HG03378 (cell line): ENCODE results near the gene ABI2.
"Not testable (repeated sequence)": the region's sequence is repeated elsewhere in the genome, so short reads cannot be mapped to it uniquely, and the experiment has no call there.

Source experiments
- ATAC-seq: cut with Tn5 transposase; IDR thresholded peaks from one replicate; pipeline ENCODE4 v1.9.1; 2021; ENCODE audit warnings: mild to moderate bottlenecking, moderate library complexity; ENCODE audit not compliant: unreplicated experiment

ABI2 gene

GRCh38 chr2:203418271-203418670 lies 90.1 kb downstream of the ABI2 start:
- no peak for ATAC-seq

GRCh38 chr2:203427061-203427460 lies 98.9 kb downstream of the ABI2 start:
- no peak for ATAC-seq

DNA sequence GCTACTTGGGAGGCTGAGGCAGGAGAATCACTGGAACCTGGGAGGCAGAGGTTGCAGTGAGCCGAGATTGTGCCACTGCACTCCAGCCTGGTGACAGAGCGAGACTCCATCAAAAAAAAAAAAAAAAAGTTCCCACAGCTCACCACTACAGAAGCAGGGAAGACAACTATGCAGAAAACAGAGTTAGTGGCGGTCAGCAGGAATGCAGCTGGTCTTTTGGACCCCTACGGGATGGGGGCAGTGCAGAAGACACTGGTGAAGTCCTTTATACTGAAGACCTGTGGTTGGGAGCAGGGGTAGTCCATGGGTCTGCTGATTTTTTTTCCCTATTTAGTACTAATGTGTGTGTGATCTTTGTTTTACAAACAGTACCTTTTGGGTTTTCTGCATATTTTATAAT lies 101.4 kb downstream of the ABI2 start:
- ATAC-seq: not testable (repeated sequence)

- ATAC-seq: no peak
These were observed 103.4 kb downstream of the ABI2 start for GRCh38 chr2:203431391-203432185.

GRCh38 chr2:203432811-203433210 lies 104.6 kb downstream of the ABI2 start:
- ATAC-seq: no peak

DNA sequence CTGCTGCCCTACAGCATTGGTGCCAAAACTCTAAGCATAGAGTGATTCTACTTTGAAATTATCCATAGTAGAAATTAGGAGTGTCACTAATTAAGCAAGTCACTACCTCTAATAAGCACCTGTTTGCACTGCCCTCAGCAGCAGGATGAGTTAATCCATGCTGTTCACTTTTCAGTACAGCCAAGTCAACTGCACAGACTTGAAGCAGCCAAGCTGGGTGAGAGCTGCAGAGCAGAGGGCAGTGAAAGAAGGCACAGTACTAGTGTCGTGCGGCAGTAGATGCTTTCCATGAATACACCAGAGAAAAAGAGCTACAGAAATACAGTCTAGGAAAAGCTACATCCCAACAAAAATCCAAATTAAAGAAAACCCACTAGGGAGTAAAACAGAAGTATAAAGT lies 108.3 kb downstream of the ABI2 start:
- ATAC-seq: no peak

DNA sequence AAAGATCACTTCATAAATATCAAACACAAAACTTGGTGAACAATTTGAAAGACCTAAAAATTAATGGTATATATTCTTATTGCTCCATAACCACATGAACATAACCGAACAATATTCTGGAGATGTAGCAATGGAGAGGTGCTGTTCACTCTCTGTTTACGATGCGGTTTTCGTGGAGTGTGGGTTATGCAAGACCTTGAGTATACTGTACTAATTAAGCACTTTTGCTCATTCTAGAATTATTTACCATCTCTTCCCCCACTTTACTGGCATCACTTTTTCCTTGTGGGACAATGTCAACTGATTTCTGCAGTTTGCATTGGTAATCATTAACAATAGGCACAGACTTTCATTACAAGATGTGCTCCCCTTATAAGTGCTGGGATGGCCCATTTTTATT lies 109.3 kb downstream of the ABI2 start:
- ATAC-seq: no peak

- no peak for ATAC-seq
These were observed 110.3 kb downstream of the ABI2 start for GRCh38 chr2:203438528-203438927.

GRCh38 chr2:203440671-203441070 lies 112.5 kb downstream of the ABI2 start:
- no peak for ATAC-seq

GRCh38 chr2:203441463-203441862 lies 113.3 kb downstream of the ABI2 start:
- no peak for ATAC-seq

DNA sequence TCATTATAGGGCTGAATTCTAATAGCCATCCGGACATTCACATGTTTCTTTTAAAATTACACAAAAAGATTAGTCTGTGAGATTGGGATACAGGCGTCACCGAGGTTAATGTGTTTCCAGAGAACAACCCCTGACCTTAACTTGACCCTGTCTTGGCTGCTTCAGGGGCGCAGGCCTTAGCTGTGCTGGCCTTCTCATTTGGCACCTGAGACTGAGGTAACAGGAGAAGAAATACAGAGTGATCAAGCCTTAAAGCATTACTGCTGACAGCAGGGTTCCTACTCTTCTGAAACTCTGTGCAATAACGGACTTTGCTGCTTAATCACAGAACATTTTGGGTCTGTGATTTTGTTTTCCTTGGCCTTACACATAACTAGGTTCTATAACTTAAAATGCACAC lies 114.3 kb downstream of the ABI2 start:
- no peak for ATAC-seq

DNA sequence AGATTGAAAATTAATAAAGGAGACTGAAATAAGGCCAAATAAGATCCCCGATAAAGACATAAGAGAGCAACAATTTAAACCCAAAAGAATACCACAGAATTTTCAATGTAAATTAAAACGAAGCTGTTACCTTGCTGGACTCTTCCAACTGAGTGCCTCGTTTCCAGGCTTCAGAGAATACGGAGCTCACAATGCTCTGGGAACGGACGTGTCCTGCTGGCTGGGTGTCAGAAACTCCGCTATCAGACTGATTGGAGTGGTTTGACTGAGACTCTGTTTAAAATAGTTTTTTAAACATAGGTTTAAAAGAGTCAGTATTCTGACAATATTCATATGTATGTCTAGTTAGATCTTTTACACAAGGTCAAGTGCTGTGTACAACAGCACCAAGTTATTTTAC lies 116.5 kb downstream of the ABI2 start:
- no peak for ATAC-seq

GRCh38 chr2:203446071-203446481 lies 117.9 kb downstream of the ABI2 start:
- no peak for ATAC-seq

DNA sequence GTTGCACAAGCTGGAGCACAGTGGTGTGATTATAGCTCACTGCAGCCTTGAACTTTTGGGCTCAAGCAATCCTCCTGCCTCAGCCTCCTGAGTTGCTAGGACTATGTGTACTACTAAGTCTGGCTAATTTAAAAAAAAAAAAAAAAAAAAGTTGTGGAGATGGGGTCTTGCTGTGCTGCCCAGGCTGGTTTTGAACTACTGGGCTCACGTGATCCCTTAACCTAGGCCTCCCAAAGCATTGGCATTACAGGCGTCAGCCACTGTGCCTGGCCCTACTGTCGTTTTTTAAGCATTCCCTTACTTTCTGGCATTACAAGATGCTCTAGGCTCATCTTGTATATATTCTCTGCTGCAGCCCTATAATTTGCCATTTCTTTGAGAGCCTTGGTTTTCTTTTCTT lies 118.6 kb downstream of the ABI2 start:
- ATAC-seq: no peak

- ATAC-seq: no peak
These were observed 122.4 kb downstream of the ABI2 start for GRCh38 chr2:203450561-203450960.

DNA sequence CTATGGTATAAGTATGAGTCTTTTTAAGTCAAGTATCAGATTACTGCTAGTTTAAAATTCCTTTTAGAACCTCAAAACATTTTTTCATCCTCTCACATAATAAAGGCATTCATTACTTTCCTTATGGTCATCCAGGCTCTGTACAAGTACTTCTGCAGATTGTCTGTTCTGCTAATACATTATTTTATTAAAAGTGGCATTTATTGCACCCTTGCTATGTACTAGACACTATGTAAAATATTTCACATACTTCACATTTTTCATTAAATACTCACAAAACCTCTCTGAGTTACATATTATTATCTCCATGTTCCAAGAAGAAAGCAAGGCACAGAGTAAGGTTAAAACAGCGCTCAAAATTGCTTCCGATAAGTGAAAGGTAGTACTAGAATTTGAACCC lies 122.8 kb downstream of the ABI2 start:
- no peak for ATAC-seq

DNA sequence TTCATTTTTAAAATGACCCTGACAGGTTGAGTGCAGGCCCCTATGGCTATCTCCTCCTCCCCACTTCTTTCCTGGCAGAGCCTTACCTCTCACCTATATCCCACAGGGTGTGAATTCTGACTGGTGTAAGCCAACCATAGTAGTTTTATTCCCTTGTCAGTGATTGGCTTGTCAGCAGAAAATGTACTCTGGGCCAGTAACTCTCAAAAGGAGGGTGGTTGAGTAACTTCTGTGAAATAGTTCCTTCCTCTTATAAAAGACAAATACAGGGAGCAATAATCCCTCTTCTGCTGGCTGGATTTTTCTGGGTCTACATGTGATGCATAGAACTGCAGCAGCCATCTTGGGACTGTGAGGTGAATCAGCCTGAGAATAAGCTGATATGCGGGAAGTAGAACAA lies 123.5 kb downstream of the ABI2 start:
- no peak for ATAC-seq

DNA sequence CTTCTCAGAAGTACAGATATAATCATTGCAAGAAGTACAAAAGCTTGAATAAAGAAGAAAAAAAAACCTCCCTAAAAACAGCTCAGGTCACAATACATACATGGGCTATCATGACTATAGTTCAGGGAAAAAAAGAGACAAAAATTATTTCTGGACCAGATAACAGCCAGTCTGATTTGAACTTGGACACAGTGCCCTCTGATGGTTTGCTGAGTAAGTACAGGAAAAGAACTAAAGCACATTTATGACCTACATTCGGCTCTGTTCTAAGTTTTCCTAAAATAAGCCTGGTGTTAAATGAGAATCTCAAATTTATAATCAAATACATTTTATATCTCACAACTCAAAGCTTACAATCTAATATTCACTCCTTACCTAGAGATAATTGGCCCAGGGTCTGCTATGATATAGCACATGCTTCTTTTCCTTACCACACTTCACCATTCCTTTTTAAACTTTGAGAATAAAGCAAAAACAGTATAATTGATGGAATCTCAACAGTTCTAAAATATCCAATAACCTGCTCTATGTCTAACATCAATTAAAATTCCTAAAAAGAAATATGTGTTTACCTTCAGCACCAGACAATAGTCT lies 125.8 kb downstream of the ABI2 start:
- ATAC-seq: no peak

DNA sequence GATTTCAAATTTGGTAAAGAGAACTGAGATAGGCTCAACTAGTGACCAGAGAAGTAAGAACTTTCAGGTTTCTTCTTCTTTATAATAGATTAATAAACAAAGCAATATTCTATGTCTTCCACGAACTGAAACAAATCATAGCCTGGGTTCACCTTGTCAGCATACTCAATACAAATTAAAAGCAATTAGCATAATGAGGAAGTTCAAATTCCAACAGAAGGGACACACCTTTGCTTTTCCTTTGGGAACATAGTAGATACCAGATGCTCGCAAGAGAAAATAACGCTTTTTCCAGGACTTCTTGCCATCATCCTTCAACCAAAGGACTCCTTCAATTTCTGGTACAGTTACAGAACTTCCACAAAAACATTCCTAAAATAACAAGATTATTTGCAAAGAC lies 127.0 kb downstream of the ABI2 start:
- no peak for ATAC-seq

DNA sequence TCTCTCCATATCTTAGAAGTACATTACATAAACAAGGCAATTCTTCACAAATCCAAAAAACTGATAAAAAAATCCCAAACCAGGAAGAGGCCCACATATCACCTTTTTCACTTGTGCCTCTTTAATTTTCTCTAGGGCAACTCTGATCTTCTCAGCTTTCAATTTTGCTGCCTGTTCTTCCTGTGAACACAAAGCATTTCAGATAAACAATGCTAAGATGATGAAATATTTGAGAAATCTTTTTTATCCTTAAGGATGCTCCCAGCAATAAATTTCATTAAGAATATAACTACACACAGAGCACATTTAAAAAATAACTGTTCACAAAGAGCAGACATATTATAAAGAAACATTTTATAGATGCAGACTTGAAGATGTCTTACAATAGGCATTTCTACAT lies 133.6 kb downstream of the ABI2 start:
- no peak for ATAC-seq

GRCh38 chr2:203462308-203462707 lies 134.1 kb downstream of the ABI2 start:
- no peak for ATAC-seq

DNA sequence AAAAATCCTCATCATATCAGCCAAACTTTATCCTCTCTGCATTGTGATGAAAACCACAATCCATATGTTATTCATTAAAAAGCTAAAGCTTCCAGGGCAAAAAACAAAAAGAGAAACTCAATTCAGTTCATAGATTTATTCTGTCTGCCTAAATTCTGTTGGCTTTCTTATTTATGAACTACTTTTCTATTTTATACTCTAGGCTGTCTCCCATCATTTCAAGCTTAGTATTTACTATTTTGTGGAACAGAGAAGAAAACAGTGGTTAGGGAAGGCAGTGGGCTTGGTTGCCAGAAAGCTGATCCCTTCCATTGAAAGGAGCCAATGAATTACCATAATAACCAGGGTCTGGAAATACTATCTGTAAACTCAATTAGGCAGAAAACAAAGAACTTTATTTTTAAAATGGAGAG lies 135.1 kb downstream of the ABI2 start:
- no peak for ATAC-seq

DNA sequence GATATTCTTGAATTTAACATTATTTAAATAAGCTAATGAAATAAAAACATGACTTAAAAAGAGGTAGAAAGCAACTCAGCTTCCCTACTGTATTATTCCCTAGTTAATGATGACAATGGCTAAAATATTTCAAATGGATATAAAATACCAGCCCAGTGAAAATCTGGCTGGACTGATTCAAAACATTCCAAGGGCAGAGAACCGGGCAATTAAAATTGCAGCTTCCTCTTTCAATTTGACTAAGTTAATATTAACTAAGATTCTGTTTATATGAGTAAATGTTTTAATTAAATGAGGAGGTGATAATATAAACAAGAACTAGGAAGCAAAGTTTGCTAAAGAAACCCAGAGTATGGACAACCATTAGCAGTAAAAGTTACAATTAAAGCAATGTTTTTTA lies 141.4 kb downstream of the ABI2 start:
- ATAC-seq: no peak
